ENCODE results near the gene RABAC1.

Gene RABAC1

GRCh38 chr19:41912899-41913537 lies 46.1 kb downstream of the RABAC1 start:
- H3K4me1 Mint-ChIP-seq (ENCODE audit: low read depth): peaks cover 14% of the 10 kb centered on the region
- peaks cover 23% of the 10 kb centered on the region for H3K36me3 Mint-ChIP-seq (ENCODE audit: low read depth)
- peak overlapping the region; percentile 12 for H3K4me3 Mint-ChIP-seq
- no peaks in the 10 kb centered on the region for H3K9me3 Mint-ChIP-seq
- no peak overlapping the region for H3K27ac Mint-ChIP-seq
- H3K27me3 Mint-ChIP-seq (ENCODE audit: low read depth): no peaks in the 10 kb centered on the region

GRCh38 chr19:41911889-41912731 lies 47.0 kb downstream of the RABAC1 start:
- Mint-ChIP-seq H3K4me3 (no peak overlapping the region), H3K27ac (peak overlapping the region; percentile 12), H3K27me3 (ENCODE audit: low read depth) (no peaks in the 10 kb centered on the region), H3K36me3 (ENCODE audit: low read depth) (peaks cover 25% of the 10 kb centered on the region), H3K9me3 (no peaks in the 10 kb centered on the region), H3K4me1 (ENCODE audit: low read depth) (peaks cover 16% of the 10 kb centered on the region)

DNA sequence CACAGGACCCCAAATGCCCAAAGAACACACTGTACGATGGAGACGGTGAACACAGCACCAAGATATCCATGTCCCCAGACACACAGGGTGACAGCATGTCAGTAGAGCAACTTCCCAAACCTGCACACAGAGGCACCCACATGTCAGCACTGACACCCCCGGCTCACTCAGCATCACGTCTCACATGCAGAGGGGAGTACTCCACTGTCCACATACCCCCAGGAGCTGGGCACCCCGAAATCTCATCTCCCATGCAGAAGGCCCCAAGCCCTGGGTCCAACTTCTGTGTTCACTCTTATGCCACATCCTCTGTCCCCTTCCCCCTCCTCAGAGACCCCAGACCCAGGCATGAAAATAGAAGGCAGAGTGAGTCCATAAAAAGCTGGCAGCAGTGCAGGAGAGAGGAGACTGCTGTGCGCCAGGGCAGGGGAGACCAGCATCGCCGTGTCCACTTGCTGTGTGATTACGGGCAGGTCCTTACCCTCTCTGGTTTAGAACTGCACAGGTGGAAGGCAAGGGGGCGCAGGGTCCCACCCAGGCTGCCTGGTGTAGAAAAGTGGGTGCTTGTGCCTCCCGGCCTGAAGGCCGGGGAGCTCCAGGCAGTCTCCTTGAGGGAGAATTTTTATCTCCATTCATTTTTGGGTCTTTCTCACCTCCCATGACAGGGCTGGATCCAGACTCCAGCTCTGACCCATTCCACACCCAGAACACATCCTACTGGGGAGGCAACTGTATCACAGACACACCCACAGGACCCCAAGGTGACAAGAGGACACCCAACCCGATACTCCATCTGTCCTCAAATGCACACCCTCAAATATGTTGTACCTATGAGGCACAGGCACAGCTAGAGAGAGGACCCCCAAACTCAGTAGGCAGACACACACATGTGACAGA lies 47.9 kb downstream of the RABAC1 start:
- no peak overlapping the region for H3K4me3 Mint-ChIP-seq
- H3K36me3 Mint-ChIP-seq (ENCODE audit: low read depth): peaks cover 30% of the 10 kb centered on the region
- no peaks in the 10 kb centered on the region for H3K27me3 Mint-ChIP-seq (ENCODE audit: low read depth)
- H3K27ac Mint-ChIP-seq: peak overlapping the region; percentile 12
- peaks cover 18% of the 10 kb centered on the region for H3K4me1 Mint-ChIP-seq (ENCODE audit: low read depth)
- no peaks in the 10 kb centered on the region for H3K9me3 Mint-ChIP-seq

DNA sequence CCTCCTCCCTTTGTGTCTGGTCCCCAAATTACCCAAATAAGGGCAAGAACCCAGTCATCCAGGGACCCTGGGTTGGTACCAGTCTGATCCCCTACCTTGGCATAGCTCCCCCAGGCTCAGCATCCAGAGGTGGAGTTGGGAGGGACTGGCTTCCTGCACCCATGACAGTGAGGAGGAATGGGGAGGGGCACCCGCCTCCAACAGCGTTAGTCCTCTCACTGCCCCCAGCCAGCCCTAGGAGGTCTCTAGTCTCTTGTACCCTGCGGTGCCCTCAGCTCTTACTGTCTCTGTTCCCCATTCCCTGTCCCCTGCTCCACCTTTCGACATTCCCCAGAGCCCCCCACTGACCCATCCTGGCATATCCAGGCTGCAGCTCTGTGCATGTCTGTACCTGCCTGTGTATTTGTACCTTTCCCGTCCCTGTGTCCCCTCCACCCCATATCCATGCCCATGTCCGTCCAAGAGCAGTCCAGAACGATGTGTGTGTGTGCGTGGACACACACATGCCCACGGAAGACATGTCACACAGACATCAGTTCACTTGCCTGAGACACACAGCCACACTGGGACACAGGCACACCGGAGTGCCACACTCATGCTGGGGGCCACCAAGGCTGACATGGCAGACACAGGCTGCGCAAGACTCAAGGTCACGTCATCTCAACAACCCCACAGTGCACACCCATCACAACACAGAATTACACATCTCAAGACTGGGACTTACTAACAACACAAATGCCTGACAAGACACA lies 48.7 kb downstream of the RABAC1 start:
- H3K36me3 Mint-ChIP-seq (ENCODE audit: low read depth): peaks cover 35% of the 10 kb centered on the region
- no peak overlapping the region for H3K27ac Mint-ChIP-seq
- H3K27me3 Mint-ChIP-seq (ENCODE audit: low read depth): no peaks in the 10 kb centered on the region
- H3K4me1 Mint-ChIP-seq (ENCODE audit: low read depth): peaks cover 21% of the 10 kb centered on the region
- no peaks in the 10 kb centered on the region for H3K9me3 Mint-ChIP-seq
- H3K4me3 Mint-ChIP-seq: peak overlapping the region; percentile 15

GRCh38 chr19:41909706-41910105 lies 49.4 kb downstream of the RABAC1 start:
- Mint-ChIP-seq H3K4me1 (ENCODE audit: low read depth) (peaks cover 21% of the 10 kb centered on the region), H3K36me3 (ENCODE audit: low read depth) (peaks cover 41% of the 10 kb centered on the region), H3K9me3 (no peaks in the 10 kb centered on the region), H3K27ac (no peak overlapping the region), H3K27me3 (ENCODE audit: low read depth) (no peaks in the 10 kb centered on the region), H3K4me3 (no peak overlapping the region)

- no peaks in the 10 kb centered on the region for H3K27me3 Mint-ChIP-seq (ENCODE audit: low read depth)
- no peaks in the 10 kb centered on the region for H3K9me3 Mint-ChIP-seq
- H3K27ac Mint-ChIP-seq: no peak overlapping the region
- H3K36me3 Mint-ChIP-seq (ENCODE audit: low read depth): peaks cover 48% of the 10 kb centered on the region
- H3K4me1 Mint-ChIP-seq (ENCODE audit: low read depth): peaks cover 23% of the 10 kb centered on the region
- H3K4me3 Mint-ChIP-seq: no peak overlapping the region
Observed at GRCh38 chr19:41908724-41909464, 50.2 kb downstream of the RABAC1 start.

DNA sequence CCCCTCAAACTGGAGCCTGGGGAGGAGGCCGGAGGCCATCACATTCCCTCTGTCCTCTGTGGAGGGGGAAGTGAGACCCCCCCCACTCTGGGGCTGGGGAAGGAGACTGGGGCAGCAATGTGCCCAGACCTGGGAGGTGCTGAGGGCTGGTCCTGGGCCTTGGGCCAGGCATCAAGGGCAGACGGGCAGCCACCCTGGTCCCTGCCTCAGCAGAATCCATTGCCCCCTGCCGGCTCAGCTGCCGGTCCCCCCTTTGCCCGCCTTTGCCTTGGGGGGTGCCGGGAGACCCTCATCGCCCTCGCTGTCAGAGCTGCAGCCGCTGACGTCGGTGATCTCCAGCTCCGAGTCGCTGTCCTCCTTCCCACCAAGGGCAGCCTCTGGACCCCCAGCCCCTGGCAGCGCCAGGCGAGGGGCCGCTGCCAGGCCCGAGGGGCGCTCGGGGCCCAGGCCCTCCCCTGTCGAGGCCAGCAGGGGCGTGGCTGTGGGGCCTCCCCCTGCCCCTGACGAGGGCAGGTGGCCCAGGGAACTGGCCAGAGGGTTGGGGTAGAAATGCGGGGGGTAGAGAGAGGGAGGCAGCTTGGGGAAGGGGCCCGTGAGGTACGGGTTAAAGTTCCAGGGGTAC lies 51.0 kb downstream of the RABAC1 start:
- peaks cover 53% of the 10 kb centered on the region for H3K36me3 Mint-ChIP-seq (ENCODE audit: low read depth)

GRCh38 chr19:41906916-41907680 lies 52.0 kb downstream of the RABAC1 start:
- H3K4me1 Mint-ChIP-seq (ENCODE audit: low read depth): peaks cover 26% of the 10 kb centered on the region
- no peaks in the 10 kb centered on the region for H3K9me3 Mint-ChIP-seq
- no peak overlapping the region for H3K4me3 Mint-ChIP-seq
- no peaks in the 10 kb centered on the region for H3K27me3 Mint-ChIP-seq (ENCODE audit: low read depth)
- no peak overlapping the region for H3K27ac Mint-ChIP-seq
- peaks cover 57% of the 10 kb centered on the region for H3K36me3 Mint-ChIP-seq (ENCODE audit: low read depth)

More for the DNA sequence above, 51.0 kb downstream of the RABAC1 start:
- Mint-ChIP-seq H3K27me3 (ENCODE audit: low read depth) (no peaks in the 10 kb centered on the region), H3K4me3 (no peak overlapping the region), H3K27ac (no peak overlapping the region), H3K9me3 (no peaks in the 10 kb centered on the region), H3K4me1 (ENCODE audit: low read depth) (peaks cover 26% of the 10 kb centered on the region)

Measured in T-helper 1 cell treated with Interleukin-12 subunit alpha and Interleukin-12 subunit beta and Interleukin-4 antibody, amounts not matched to agents 30 μg/mL and 1 μg/mL, for 36 hours (primary cell).